ENCODE results near the gene ROR2. TPM values are rescaled to one million over a fixed set of nuclear protein-coding genes. Genes with fewer than 3 reads are reported as not detected.

Gene ROR2
- total and polyA plus RNA-seq, 4 donors: 0.13 to 0.84 (median 0.52) TPM

- H3K27me3 ChIP-seq (ENCODE audit: control insufficient read depth in 4 of 4, insufficient read depth in 4 of 4, low read length in 3 of 4): no peaks in the 10 kb centered on the region
- no peaks in the 10 kb centered on the region for H3K9me3 ChIP-seq (ENCODE audit: control insufficient read depth in 4 of 4, low read length in 3 of 4)
- no peak overlapping the region for H3K27ac ChIP-seq (ENCODE audit: low read depth in 1 of 2, low read length in 2 of 2)
- DNase-seq (ENCODE audit: low spot score): no peak
- no peak for TF ChIP-seq CTCF (IDR thresholded peaks at IDR 0.05; ENCODE audit: low read depth, low read length, missing input control)
- no peak for TF ChIP-seq FOXA2 (IDR thresholded peaks at IDR 0.05)
- TF ChIP-seq FOXA1 (IDR thresholded peaks at IDR 0.05): no peak
- TF ChIP-seq SP1 (IDR thresholded peaks at IDR 0.05): no peak
- no peak for TF ChIP-seq ZBTB33 (IDR thresholded peaks at IDR 0.05)
- TF ChIP-seq GABPA (IDR thresholded peaks at IDR 0.05 in 1 of 2, conservative IDR thresholded peaks at IDR 0.05 in 1 of 2): no peak
- no peak for TF ChIP-seq NR2F2 (IDR thresholded peaks at IDR 0.05)
- TF ChIP-seq HNF4A (conservative IDR thresholded peaks at IDR 0.05): no peak
- TF ChIP-seq JUND (IDR thresholded peaks at IDR 0.05): no peak
- TF ChIP-seq REST (IDR thresholded peaks at IDR 0.05): no peak
- no peak for TF ChIP-seq TAF1 (conservative IDR thresholded peaks at IDR 0.05)
- no peak overlapping the region for H3K4me3 ChIP-seq (ENCODE audit: low read depth in 1 of 3, low read length in 3 of 3)
- no peaks in the 10 kb centered on the region for H3K36me3 ChIP-seq (ENCODE audit: control insufficient read depth in 4 of 4, insufficient read depth in 3 of 4, low read depth in 1 of 4, low read length in 3 of 4)
- no peaks in the 10 kb centered on the region for H3K4me1 ChIP-seq (ENCODE audit: control insufficient read depth in 4 of 4, insufficient read depth in 4 of 4, low read length in 3 of 4)
- no peak overlapping the region for H3K9ac ChIP-seq (ENCODE audit: low read depth in 1 of 2, low read length in 2 of 2)
- 80% methylated on average over 14 of the region's 14 CpGs for WGBS
Observed at GRCh38 chr9:91839926-91840465, 110.0 kb downstream of the ROR2 start.

- TF ChIP-seq ZBTB33 (IDR thresholded peaks at IDR 0.05) (no peak), YY1 (IDR thresholded peaks at IDR 0.05) (no peak), MAX (IDR thresholded peaks at IDR 0.05) (no peak), HNF4A (conservative IDR thresholded peaks at IDR 0.05) (no peak), RXRA (IDR thresholded peaks at IDR 0.05) (no peak), FOXA2 (IDR thresholded peaks at IDR 0.05) (no peak), ATF3 (IDR thresholded peaks at IDR 0.05) (no peak), TAF1 (conservative IDR thresholded peaks at IDR 0.05) (no peak), JUND (IDR thresholded peaks at IDR 0.05) (no peak), EGR1 (IDR thresholded peaks at IDR 0.05; ENCODE audit: low read depth in 2 of 2) (no peak), FOXA1 (IDR thresholded peaks at IDR 0.05) (no peak), RAD21 (IDR thresholded peaks at IDR 0.05) (no peak), GABPA (IDR thresholded peaks at IDR 0.05 in 1 of 2, conservative IDR thresholded peaks at IDR 0.05 in 1 of 2) (no peak), HNF4G (IDR thresholded peaks at IDR 0.05) (no peak)
- no peak for DNase-seq (ENCODE audit: low spot score)
- 76% methylated on average over 21 of the region's 21 CpGs for WGBS
- Histone ChIP-seq H3K27me3 (ENCODE audit: control insufficient read depth in 4 of 4, insufficient read depth in 4 of 4, low read length in 3 of 4) (no peaks in the 10 kb centered on the region), H3K9me3 (ENCODE audit: control insufficient read depth in 4 of 4, low read length in 3 of 4) (no peaks in the 10 kb centered on the region), H3K4me1 (ENCODE audit: control insufficient read depth in 4 of 4, insufficient read depth in 4 of 4, low read length in 3 of 4) (no peaks in the 10 kb centered on the region), H3K9ac (ENCODE audit: low read depth in 1 of 2, low read length in 2 of 2) (no peak overlapping the region), H3K36me3 (ENCODE audit: control insufficient read depth in 4 of 4, insufficient read depth in 3 of 4, low read depth in 1 of 4, low read length in 3 of 4) (no peaks in the 10 kb centered on the region), H3K4me3 (ENCODE audit: low read depth in 1 of 3, low read length in 3 of 3) (no peak overlapping the region), H3K27ac (ENCODE audit: low read depth in 1 of 2, low read length in 2 of 2) (no peak overlapping the region)
Observed at GRCh38 chr9:91837981-91838731, 111.9 kb downstream of the ROR2 start.

All from liver (tissue), 9 donors.